ENCODE results near the gene ZNF22. TPM values are rescaled to one million over a fixed set of nuclear protein-coding genes. Genes with fewer than 3 reads are reported as not detected.

The ZNF22 gene
- total RNA-seq (2021; ENCODE audit: unreplicated experiment) (14.6 TPM), Bru-seq, nascent RNA (percentile 80 among the genes with signal in this experiment), BruChase-seq, experiment 1, labeled RNA remaining after a 2-hour chase (percentile 96 among the genes with signal in this experiment), BruChase-seq, experiment 2, labeled RNA remaining after a 6-hour chase (percentile 84 among the genes with signal in this experiment)
- polyA plus RNA-seq (2012; ENCODE audit: insufficient read length): 7.9 TPM
- long read RNA-seq, transcript ZNF22-201 (2 exons, 2,551 nt): major isoform, 32 of 43 reads
- long read RNA-seq, partial matches to known transcripts: 0 of 43 reads
- long read RNA-seq, other reads (novel, unspliced or antisense): 11 of 43 reads

DNA sequence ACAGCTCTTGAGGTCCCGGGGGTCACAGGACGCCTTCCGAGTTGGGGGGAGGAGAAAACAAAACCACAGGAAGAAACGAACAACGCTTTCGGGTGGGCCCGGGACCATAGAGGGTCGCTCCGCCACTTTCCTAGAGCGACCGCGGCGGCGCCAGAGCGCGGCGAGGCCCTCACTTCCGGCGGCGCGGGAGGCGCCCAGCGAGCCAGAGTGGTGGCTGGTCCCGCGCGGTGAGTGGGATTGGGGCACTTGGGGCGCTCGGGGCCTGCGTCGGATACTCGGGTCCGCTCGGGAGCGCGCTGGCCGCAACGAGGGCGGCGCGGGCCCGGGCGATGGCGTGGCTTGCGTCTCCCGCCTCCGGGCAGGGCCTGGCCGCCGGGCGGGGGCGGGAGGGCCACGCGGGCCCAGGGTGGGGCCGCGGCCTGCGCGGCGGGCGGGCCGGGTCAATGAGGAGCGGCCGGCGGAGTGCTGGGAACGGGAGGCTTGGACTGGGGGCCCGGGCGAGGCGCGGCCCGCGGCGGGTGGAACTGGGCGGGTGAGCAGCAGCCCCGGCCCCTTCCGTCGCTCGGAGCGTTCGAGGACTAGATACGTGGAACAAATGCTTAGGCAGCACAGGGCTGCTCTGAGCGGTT lies at the start of gene ZNF22:
Gene ZNF22, plus strand, starts transcription at position 172 of the 629 bp plus-strand sequence. CDS start 2,446 bp downstream, outside the sequence.
- H3K36me3 ChIP-seq (ENCODE audit: control insufficient read depth, insufficient read depth, low read length): no peaks in the 10 kb centered on the region; the same call in 1 of the 2 replicates
- intact Hi-C loops (cut with micrococcal nuclease; ENCODE audit: unreplicated experiment) (loop anchor here (10.0 kb wide), 1 partner anchor 454 kb away; no protein-coding TSS in a partner anchor), in situ Hi-C loops (cut with HindIII; ENCODE audit: low pct_unique_long_range_greater_than_20kb, low sequenced_read_pairs) (no loop called here)
- H3K9me3 ChIP-seq (ENCODE audit: control insufficient read depth, insufficient read depth, low read depth, low read length): peaks cover 27% of the 10 kb centered on the region; the same call in 1 of the 2 replicates
- peak within 1 kb of the TSS; percentile 53 to 60 for H3K4me3 ChIP-seq (ENCODE audit: low read depth in 2 of 2, low read length in 2 of 2)
- H3K27ac ChIP-seq (ENCODE audit: low read length): peak within 1 kb of the TSS; percentile 93
- ChIA-PET CTCF (interaction anchor here (1.2 kb wide), 1 partner anchor 68 kb away, joined by 4 read pairs; no protein-coding TSS in a partner anchor), POLR2A (no interaction called here)
- TF ChIP-seq, protein P1, sequence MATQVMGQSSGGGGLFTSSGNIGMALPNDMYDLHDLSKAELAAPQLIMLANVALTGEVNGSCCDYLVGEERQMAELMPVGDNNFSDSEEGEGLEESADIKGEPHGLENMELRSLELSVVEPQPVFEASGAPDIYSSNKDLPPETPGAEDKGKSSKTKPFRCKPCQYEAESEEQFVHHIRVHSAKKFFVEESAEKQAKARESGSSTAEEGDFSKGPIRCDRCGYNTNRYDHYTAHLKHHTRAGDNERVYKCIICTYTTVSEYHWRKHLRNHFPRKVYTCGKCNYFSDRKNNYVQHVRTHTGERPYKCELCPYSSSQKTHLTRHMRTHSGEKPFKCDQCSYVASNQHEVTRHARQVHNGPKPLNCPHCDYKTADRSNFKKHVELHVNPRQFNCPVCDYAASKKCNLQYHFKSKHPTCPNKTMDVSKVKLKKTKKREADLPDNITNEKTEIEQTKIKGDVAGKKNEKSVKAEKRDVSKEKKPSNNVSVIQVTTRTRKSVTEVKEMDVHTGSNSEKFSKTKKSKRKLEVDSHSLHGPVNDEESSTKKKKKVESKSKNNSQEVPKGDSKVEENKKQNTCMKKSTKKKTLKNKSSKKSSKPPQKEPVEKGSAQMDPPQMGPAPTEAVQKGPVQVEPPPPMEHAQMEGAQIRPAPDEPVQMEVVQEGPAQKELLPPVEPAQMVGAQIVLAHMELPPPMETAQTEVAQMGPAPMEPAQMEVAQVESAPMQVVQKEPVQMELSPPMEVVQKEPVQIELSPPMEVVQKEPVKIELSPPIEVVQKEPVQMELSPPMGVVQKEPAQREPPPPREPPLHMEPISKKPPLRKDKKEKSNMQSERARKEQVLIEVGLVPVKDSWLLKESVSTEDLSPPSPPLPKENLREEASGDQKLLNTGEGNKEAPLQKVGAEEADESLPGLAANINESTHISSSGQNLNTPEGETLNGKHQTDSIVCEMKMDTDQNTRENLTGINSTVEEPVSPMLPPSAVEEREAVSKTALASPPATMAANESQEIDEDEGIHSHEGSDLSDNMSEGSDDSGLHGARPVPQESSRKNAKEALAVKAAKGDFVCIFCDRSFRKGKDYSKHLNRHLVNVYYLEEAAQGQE (IDR thresholded peaks at IDR 0.05; ENCODE audit: insufficient read depth in 1 of 2, low read depth in 2 of 2, low read length in 1 of 2): no peak
- TF ChIP-seq CTCF (IDR thresholded peaks at IDR 0.05) (no peak; the same call in 1 of the 2 replicates), SIN3A (IDR thresholded peaks at IDR 0.05; ENCODE audit: borderline replicate concordance, insufficient read depth, low read depth, low read length) (no peak), POLR2AphosphoS5 (IDR thresholded peaks at IDR 0.05; ENCODE audit: low read depth, low read length) (no peak; the same call in 1 of the 2 replicates), TCF7L2 (IDR thresholded peaks at IDR 0.05; ENCODE audit: low read depth, low read length) (no peak)
- peaks cover 10% of the 10 kb centered on the region; the same call in 1 of the 2 replicates for H3K4me1 ChIP-seq (ENCODE audit: control insufficient read depth, insufficient read depth, low read length)
- DNase-seq (ENCODE audit: low read depth, low spot score) (no peak), ATAC-seq (peak; percentile 92)
- H3K27me3 ChIP-seq (ENCODE audit: control insufficient read depth, insufficient read depth, low read length): no peaks in the 10 kb centered on the region
- no TSS peak for BruUV-seq (replicated peaks)

DNA sequence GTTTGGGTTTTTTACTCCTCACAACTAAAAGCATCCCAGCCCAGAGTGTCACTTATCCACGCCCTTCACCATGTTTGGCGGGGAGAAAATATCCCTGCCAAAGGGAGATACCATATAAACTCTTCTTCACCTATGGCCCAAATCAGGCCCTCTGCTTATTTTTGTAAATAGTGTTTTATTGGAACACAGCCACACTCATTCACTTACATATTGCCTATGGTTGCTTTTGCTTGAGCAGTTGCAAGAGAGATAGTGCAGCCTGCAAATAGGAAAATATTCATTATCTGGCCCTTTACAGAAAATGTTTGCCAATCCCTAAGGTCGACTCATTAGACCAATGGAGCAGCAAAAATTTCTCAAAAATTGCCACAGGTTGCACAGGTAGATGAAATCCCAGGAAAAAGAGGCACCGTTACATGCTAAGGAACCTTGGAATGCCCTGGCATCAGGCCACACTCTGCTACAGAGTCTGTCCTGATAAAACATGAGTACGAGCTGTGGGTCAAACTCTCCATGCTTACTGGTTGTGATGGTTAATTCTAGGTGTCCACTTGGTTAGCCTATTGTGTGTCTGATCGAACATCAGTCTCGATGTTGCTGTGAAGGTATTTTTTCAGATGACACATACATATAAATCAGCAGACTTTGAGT lies 49.0 kb upstream of the ZNF22 start:
- ChIA-PET CTCF (no interaction called here), POLR2A (no interaction called here)
- BruUV-seq (replicated peaks): no TSS peak
- Histone ChIP-seq H3K36me3 (ENCODE audit: control insufficient read depth, insufficient read depth, low read length) (no peaks in the 10 kb centered on the region), H3K27ac (ENCODE audit: low read length) (no peak overlapping the region), H3K27me3 (ENCODE audit: control insufficient read depth, insufficient read depth, low read length) (no peaks in the 10 kb centered on the region), H3K4me1 (ENCODE audit: control insufficient read depth, insufficient read depth, low read length) (peaks cover 4% of the 10 kb centered on the region; the same call in 1 of the 2 replicates), H3K4me3 (ENCODE audit: low read depth in 2 of 2, low read length in 2 of 2) (no peak overlapping the region), H3K9me3 (ENCODE audit: control insufficient read depth, insufficient read depth, low read depth, low read length) (no peaks in the 10 kb centered on the region)
- intact Hi-C loops (cut with micrococcal nuclease; ENCODE audit: unreplicated experiment): no loop called here
- TF ChIP-seq SIN3A (IDR thresholded peaks at IDR 0.05; ENCODE audit: borderline replicate concordance, insufficient read depth, low read depth, low read length) (no peak), TCF7L2 (IDR thresholded peaks at IDR 0.05; ENCODE audit: low read depth, low read length) (no peak), POLR2AphosphoS5 (IDR thresholded peaks at IDR 0.05; ENCODE audit: low read depth, low read length) (no peak)
- TF ChIP-seq, protein P1 (IDR thresholded peaks at IDR 0.05; ENCODE audit: insufficient read depth in 1 of 2, low read depth in 2 of 2, low read length in 1 of 2): no peak
- DNase-seq (ENCODE audit: low read depth, low spot score) (no peak), ATAC-seq (no peak)
- in situ Hi-C loops (cut with HindIII; ENCODE audit: low pct_unique_long_range_greater_than_20kb, low sequenced_read_pairs): no loop called here
